CD4-positive, alpha-beta T cell treated with Interferon gamma for 1 hour (primary cell): ENCODE measurements around the gene MON2.
"Not testable (repeated sequence)": the region's sequence is repeated elsewhere in the genome, so short reads cannot be mapped to it uniquely, and the experiment has no call there.

Experiments used
- DNase-seq: peaks from one replicate; pipeline ENCODE4 v3.0.0-alpha.2; 2020

MON2 gene

GRCh38 chr12:62552906-62553556 lies 86.4 kb downstream of the MON2 start:
- DNase-seq = no peak

- not testable (repeated sequence) for DNase-seq
These were observed 92.7 kb downstream of the MON2 start for GRCh38 chr12:62559366-62559765.

DNA sequence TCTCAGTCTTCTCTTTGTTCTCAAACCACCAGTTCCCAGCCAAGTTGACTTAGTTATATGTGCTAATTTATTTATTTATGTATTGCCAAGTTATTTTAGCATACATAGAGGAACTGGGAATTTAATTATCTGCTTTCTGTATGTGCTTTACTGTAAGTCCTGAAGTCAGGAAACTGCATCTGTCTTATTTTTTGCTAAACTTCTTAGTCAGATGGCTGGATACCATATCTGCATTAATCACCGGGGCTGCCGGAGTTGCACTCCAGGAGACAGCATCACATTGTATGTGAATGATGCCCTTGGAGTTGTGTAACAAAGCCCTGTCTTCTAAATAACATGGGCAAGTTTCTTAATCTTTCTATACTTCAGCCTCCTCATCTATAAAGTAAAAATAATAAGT lies 96.2 kb downstream of the MON2 start:
- DNase-seq = no peak

- no peak for DNase-seq
These were observed 108.4 kb downstream of the MON2 start for GRCh38 chr12:62575036-62575435.

DNA sequence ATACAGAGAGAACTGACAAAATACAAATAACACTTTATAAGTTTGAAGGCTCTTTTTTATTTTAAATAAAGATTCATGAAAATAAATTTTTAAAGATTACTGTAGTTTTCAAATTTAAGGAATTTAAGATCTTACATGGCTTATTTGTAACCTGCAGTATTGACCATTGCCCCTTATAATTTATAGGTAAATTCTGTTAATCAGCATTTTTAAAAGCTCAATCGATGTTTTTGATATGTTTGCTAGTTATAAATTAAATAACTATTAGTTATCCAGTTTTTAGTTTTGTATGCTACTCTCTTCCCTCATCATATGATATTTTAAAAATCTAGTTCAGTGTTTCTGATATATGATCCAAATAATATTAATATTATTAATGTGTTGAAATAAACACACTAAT lies 109.9 kb downstream of the MON2 start:
- DNase-seq = no peak

GRCh38 chr12:62578726-62579125 lies 112.1 kb downstream of the MON2 start:
- DNase-seq = no peak

DNA sequence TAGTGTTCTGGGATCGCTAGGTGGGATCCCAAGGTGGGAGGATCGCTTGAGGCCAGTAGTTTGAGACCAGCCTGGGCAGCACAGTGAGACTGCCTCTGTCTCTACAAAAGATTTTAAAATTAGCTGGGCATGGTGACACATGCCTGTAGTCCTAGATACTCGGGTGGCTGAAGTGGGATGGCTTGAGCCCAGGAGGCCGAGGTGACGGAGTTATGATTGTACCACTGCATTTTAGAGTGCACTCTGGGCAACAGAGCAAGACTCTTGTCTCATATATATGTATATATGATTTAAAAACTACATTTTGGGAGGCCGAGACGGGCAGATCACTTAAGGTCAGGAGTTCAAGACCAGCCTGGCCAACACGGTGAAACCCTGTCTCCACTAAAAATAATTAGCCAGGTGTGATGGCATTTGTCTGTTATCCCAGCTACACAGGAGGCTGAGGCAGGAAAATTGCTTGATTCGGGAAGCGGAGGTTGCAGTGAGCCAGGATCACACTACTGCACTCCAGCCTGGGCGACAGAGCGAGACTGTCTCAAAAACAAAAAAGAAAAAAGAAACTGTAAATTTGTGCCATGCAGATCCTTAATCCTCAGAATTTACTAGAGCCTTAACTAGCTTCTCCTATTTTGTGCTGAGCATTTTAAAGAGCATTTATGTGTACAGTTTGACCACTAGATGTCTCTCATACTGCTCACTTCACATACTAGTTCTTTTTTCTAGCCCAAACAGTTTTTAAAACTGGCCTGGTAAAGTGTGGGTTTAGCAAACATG lies 114.8 kb downstream of the MON2 start:
- DNase-seq = no peak

DNA sequence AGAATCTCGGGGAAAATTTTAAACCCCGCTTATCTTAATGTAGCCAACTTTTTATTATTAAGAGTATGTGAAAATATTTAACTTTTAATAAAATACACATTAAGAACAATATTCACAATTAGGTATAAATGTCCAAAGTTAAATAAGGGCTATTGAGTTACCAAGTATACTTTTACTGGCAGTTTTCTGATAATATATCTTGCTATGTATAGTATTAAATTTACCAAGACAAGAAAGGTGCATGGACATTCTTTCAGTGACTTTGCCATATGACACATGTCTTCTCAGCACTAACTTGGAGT lies 115.4 kb downstream of the MON2 start:
- DNase-seq = no peak

DNA sequence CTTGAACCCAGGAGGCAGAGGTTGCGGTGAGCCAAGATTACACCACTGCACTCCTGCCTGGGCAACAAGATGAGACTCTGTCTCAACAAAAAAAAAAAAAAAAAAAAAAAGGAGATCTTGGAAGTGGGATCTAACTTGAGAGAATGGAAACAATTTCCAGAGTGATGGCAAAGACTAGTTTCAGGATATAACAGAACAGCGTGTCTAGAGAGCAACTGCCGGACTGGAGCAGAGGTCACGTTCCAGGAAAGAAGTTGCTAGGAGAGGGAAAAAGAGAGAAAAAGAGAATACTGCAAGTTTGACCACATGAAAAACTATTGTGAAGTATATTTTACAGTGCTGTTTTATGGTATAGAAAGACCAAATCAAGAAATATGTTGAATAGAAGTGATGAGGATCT lies 118.0 kb downstream of the MON2 start:
- no peak for DNase-seq

DNA sequence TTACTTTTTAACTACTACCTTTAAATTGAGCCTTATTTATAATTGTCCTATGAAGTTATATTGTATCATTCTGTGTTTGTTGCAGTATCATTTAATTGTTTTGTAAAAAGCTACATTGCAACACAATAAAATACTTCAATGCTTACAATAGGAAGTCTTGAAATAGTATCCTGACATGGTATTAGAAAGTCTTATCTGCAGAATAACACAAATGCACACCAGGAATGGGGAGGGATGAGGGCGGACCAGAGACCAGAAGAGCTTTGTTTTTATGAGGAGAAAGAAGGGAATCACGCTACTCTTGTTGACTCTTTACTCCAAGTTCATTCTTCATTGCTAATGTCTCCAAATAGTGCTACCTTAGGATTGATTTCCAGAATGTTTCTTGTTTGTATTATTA lies 120.2 kb downstream of the MON2 start:
- no peak for DNase-seq

- no peak for DNase-seq
These were observed 122.3 kb downstream of the MON2 start for GRCh38 chr12:62588916-62589315.

- no peak for DNase-seq
These were observed 130.6 kb downstream of the MON2 start for GRCh38 chr12:62597253-62597652.

DNA sequence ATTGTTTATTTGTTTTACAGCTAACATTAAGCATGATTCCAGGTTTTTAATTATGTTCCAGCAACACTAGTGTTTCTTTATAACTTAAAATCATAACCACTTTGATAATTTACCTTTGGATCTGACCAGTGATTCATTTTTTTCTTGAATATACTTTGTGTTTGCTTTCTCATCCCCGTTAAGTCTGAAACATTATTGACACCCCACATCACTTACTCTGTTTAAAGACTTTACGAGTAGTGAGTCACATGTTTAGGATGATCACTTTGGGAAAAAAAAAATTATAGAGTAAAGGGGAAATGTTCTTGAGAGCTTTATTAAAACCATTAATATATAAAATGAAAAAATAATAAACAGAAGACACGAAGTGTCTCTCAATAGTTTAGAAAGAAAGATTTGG lies 132.2 kb downstream of the MON2 start:
- DNase-seq = no peak

- DNase-seq = no peak
These were observed 133.3 kb downstream of the MON2 start for GRCh38 chr12:62599854-62600437.

DNA sequence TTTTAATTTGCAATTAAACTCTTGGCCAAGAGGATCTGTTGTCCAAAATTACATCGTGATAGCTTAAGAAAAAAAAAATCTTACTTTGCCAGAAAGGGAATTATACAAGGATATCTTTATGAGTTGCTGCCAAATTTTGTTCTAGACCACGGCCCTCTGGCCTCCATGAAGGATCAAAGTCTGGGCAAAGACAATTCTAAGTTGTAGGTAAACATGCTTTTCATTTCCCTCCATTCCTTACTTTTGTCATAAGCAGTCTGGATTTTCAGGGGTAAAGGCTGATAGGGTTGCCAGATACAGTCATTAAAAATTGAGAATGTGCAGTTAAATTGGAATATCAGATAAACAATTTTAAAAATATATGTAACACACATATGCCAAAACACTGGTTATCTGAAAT lies 135.1 kb downstream of the MON2 start:
- DNase-seq = no peak

DNA sequence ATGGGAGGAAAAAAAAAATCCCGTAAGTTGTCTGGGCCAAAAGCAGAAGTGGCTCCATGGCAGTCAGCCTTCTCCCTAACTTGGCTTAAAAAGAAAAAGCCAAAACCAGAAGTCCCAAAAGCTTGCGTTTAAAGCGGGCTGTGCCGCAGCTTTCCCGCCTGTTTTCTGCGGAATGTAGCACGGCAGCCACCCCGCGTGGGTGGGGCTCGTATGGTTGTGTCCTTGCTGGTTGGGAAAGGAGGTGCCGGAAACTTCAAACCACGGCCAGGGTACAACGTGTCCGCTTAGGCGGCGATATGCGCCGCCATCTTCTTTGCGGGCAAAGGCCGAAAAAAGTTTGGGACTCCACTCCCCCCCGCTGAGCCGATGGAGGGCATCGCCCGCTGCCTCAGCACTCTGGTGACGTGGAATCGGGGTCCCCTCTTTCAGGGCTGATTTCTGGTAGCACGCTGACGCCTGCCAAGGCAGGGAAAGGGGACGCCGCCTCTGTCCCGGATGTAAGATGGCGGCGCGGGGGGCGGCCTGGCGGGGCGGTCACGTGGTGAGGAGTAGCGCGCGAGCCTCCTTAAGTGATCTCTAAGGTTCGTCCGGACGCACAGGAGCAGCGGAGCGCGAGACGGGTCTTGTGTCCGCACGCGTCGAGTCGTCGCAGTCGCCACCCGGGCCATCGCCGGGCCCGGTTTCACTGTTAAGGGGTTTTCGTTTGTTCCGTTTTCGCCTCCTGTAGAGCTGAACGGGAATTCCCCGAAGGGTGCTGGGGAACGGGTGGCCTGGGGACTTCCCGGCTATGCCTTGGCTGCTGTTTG lies 135.8 kb downstream of the MON2 start:
- peak; percentile 89 for DNase-seq

- DNase-seq = peak; percentile 83
These were observed 136.6 kb downstream of the MON2 start for GRCh38 chr12:62603061-62603810.

GRCh38 chr12:62603811-62604098 lies 137.1 kb downstream of the MON2 start:
- no peak for DNase-seq

DNA sequence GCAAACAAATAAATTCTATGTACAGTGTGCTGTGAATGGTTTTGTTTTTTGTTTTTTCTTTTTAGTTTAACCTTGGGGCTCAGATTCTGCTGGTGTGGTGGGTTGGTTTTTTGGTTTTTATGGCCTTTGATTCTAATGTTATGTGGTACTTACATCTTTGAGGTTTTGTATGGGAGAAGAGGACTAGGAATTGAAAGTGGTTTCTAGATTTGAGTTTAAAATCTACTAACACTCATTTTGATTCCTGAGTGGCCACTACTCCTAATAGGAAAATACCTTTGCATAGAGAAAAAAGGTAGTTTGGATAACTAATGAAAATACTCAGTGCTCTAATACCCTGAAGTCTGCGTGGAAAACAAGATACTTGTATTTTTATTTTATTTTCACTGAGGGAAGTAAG lies 137.7 kb downstream of the MON2 start:
- no peak for DNase-seq

DNA sequence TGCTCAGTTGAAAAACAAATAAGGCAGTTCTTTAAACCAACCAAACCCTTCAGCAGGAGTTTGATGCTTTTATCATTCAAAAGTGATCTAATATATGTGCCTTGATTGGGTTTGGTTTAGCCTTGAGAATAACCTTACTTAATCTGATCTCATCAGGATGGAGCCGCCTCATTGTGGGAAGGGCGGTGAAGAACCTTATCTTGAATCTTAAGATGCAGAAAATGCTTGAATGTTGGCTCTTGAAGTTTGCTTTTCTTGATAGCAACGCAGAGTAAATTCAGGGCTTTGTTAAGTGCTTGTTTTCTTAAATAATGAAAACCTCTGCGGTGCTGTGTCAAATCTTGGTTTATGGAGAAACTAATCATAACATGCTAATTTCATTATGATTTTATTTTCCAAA lies 138.2 kb downstream of the MON2 start:
- no peak for DNase-seq

- no peak for DNase-seq
These were observed 139.4 kb downstream of the MON2 start for GRCh38 chr12:62605981-62606380.

DNA sequence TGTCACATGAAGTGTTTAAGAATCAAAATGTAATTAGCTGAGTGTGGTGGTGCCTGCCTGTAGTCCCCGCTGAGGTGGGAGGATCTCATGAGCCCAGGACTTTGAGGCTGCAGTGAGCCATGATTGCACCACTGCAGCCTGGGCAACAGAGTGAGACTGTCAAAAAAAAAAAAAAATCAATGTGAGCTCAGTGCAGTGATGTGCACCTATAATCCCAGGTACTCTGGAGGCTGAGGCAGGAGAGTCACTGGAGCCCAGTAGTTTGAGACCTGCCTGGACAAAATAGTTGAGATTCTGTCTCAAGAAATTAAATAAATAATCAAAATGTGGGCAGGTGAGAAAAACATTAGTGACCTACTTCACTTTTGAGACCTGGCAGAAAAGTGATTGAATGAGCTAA lies 140.0 kb downstream of the MON2 start:
- DNase-seq = no peak

GRCh38 chr12:62613081-62613480 lies 146.5 kb downstream of the MON2 start:
- DNase-seq = no peak
